ENCODE measurements around the gene HES2.

DNA sequence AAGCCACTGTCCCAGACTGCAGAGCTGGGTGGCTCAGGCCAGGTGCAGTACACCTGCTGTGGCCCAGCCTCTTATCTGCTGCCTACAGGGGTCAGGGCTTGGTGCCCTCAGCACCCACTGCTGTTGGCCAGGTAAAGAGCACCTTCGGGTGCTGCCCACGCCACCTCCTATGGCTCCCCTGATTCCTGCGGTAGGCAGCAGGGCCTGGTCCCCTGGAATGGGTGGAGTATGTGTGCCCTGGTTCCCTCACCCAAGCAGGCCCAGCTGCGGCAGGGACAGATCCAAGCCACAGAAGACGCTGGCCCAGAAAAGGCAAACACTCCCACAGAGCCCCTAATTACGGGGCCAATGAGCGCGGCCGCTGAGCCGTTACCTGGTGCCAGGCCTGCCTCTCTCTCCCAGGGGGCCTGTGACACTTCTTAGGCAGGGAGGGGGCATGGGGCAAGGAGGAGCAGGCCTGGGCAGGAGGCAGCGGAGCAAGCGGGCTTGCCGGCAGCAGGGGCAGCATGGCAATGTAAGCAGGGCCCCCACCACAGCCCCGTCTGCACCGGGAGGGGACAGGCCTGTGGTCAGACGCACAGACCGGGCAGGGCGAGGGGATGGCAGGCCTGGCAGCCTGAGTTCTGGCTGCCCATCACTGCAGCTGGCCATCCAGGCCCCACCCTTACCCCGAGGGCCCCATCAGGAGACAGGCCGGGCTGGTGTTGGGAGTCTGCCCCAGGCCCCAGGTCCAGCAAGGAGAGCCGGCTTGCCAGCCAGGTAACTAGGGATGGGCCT lies 23.8 kb upstream of the HES2 start:
- TF ChIP-seq, protein P1, sequence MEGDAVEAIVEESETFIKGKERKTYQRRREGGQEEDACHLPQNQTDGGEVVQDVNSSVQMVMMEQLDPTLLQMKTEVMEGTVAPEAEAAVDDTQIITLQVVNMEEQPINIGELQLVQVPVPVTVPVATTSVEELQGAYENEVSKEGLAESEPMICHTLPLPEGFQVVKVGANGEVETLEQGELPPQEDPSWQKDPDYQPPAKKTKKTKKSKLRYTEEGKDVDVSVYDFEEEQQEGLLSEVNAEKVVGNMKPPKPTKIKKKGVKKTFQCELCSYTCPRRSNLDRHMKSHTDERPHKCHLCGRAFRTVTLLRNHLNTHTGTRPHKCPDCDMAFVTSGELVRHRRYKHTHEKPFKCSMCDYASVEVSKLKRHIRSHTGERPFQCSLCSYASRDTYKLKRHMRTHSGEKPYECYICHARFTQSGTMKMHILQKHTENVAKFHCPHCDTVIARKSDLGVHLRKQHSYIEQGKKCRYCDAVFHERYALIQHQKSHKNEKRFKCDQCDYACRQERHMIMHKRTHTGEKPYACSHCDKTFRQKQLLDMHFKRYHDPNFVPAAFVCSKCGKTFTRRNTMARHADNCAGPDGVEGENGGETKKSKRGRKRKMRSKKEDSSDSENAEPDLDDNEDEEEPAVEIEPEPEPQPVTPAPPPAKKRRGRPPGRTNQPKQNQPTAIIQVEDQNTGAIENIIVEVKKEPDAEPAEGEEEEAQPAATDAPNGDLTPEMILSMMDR (IDR thresholded peaks at IDR 0.05) = no peak
- no peak for TF ChIP-seq POLR2A (IDR thresholded peaks at IDR 0.05)

Measured in adrenal gland (tissue), 5 donors.